ENCODE results near the gene EIF2S3B.
"Not testable (repeated sequence)": the region's sequence is repeated elsewhere in the genome, so short reads cannot be mapped to it uniquely, and the experiment has no call there.

The EIF2S3B gene

GRCh38 chr12:10505620-10506019 is at the start of gene EIF2S3B:
Gene EIF2S3B (plus strand): TSS chr12:10505890. CDS start chr12:10505903, 13 bp downstream.
- no peak for DNase-seq

- DNase-seq: no peak
These were observed 48.8 kb upstream of the EIF2S3B start for GRCh38 chr12:10456856-10457255.

GRCh38 chr12:10457760-10458159 is 47.9 kb upstream of the EIF2S3B start:
- no peak for DNase-seq

- DNase-seq: no peak
These were observed 39.4 kb upstream of the EIF2S3B start for GRCh38 chr12:10466311-10466710.

GRCh38 chr12:10469701-10470100 is 36.0 kb upstream of the EIF2S3B start:
- DNase-seq: no peak

- not testable (repeated sequence) for DNase-seq
These were observed 32.9 kb upstream of the EIF2S3B start for GRCh38 chr12:10472808-10473207.

GRCh38 chr12:10481901-10482300 is 23.8 kb upstream of the EIF2S3B start:
- DNase-seq: not testable (repeated sequence)

GRCh38 chr12:10487328-10487727 is 18.4 kb upstream of the EIF2S3B start:
- not testable (repeated sequence) for DNase-seq

GRCh38 chr12:10491766-10492165 is 13.9 kb upstream of the EIF2S3B start:
- DNase-seq: no peak

GRCh38 chr12:10497602-10498001 is 8.1 kb upstream of the EIF2S3B start:
- peak; percentile 18 for DNase-seq

- DNase-seq: no peak
These were observed 7.6 kb upstream of the EIF2S3B start for GRCh38 chr12:10498042-10498441.

GRCh38 chr12:10501030-10501429 is 4.7 kb upstream of the EIF2S3B start:
- no peak for DNase-seq

GRCh38 chr12:10503460-10503859 is 2.2 kb upstream of the EIF2S3B start:
- DNase-seq: no peak

- no peak for DNase-seq
These were observed 6.2 kb downstream of the EIF2S3B start for GRCh38 chr12:10511756-10512355.

- no peak for DNase-seq
These were observed 7.1 kb downstream of the EIF2S3B start for GRCh38 chr12:10512798-10513197.

GRCh38 chr12:10521555-10521954 is 15.9 kb downstream of the EIF2S3B start:
- no peak for DNase-seq

- DNase-seq: no peak
These were observed 22.7 kb downstream of the EIF2S3B start for GRCh38 chr12:10528174-10528953.

GRCh38 chr12:10529603-10530002 is 23.9 kb downstream of the EIF2S3B start:
- DNase-seq: no peak

- no peak for DNase-seq
These were observed 32.0 kb downstream of the EIF2S3B start for GRCh38 chr12:10537721-10538120.

- no peak for DNase-seq
These were observed 35.1 kb downstream of the EIF2S3B start for GRCh38 chr12:10540776-10541205.

GRCh38 chr12:10543499-10543898 is 37.8 kb downstream of the EIF2S3B start:
- no peak for DNase-seq

GRCh38 chr12:10551375-10551774 is 45.7 kb downstream of the EIF2S3B start:
- no peak for DNase-seq

- no peak for DNase-seq
These were observed 47.5 kb downstream of the EIF2S3B start for GRCh38 chr12:10553148-10553547.

- DNase-seq: no peak
These were observed 48.6 kb downstream of the EIF2S3B start for GRCh38 chr12:10554228-10554755.
